Activated CD4-positive, alpha-beta T cell treated with anti-CD3 and anti-CD28 coated beads, Interleukin-2, amount 50 U/mL, for 1 hour (primary cell): Measurements from ENCODE around the gene SVIL.
"Not testable (repeated sequence)": the region's sequence is repeated elsewhere in the genome, so short reads cannot be mapped to it uniquely, and the experiment has no call there.

Experiments
- DNase-seq: peaks from one replicate; pipeline ENCODE4 v3.0.0-alpha.2; 2020

SVIL gene

DNA sequence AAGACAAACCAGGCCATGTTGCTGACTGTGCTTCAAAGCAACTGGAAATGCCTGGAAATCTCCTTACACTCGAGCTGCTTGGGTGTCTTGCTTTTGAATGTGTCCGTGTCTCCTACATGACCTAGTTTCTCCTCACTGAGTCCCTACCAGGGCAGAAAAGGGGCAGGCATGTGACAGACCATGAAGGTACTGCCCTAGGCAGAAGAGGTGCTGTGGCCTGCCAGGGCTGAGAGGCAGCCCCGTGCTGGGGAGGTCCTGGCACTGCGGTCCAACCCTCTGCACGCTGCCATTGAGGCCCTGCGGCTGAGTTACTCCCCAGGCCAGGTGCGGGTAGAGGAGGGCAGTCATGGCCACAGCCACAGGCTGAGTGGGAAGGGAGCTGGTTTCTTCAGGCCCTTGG is 186.6 kb downstream of the SVIL start:
- no peak for DNase-seq

DNA sequence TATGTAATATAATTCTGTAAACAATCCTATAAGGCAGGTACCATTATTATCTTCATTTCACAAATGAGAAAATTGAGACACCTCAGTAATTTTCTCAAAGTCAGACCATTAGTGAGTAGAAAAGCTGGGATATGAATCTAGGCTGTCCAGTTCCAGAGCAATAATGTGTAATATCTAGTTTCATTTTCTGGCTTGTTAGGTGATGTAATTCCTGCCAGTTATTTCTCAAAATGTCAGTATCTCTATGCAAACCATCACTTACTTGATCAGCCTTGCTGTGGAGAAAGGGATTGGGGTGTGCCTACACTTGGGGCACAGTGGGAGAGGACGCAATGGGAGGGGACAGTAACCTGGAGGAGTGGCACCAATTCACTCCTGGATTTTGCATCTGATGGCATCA is 188.4 kb downstream of the SVIL start:
- DNase-seq, result no peak

DNA sequence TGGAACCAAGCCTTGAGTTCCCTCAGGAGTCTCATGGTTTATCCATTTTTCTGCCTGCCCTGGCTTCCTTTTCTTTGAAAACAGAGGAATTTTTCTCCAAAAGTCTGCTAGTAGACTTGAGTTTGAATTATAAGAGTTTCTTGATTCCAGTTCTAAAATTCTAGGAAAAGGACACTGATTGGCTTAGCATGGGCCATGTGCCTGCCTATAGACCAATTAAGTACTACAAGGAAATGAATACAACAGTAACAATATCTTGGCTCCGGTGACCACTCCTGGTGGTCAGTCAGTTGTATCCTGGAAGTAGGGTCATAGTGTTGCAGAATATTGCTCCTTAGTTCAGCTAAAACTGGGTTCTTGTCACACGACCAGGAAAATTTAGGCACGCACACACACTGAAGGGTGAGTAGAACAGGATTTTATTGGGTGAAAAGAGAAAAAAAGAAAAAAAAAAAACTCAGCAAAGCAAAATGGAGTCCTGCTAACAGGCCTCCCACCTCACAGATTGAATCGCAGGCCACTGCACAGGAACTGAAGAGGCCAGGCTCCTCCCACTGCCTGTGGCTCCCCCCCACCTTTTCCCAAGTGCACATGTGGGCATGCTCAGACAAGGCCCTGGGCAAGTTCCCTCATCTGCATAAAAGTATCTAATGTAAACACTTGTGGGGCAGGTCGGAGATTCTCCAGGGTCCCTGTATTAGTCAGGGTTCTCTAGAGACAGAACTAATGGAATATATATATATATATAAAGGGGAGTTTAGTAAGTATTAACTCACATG is 190.8 kb downstream of the SVIL start:
- DNase-seq, result no peak

DNA sequence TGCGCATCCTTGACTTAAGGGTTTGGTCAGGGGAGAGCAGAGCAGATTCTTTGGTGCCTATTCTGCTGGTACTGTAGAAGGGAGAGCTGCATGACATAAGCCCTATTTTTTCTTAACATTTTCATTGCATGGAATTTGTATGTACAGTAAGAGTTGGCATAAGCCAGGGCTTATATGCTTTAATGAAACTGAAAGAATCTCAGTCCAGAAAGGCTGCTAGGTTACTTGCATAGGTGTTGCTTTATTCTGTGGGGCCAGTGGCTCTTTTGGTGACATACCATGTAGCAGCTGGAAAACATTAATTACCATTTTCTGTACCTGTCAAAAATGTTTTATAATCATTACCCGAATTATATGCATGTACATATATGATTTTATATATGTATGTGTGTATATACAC is 193.8 kb downstream of the SVIL start:
- DNase-seq, result no peak

DNA sequence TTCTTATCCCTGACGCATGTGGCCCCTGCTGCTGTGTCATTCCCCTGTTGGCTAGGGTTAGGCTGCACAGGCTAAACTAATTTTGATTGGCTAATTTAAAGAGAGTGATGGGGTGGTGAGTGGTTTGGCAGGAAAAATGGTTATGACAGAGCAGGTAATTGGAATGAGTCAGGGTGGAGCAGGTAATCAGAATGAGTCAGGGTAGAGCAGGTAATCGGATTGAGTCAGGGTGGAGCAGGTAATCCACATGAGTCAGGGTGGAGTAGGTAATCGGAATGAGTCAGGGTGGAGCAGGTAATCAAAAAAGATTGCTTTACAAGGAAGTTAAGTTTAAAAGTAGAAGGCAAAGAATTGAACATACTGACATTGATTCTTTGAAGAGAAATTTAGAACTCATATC is 195.8 kb downstream of the SVIL start:
- DNase-seq, result not testable (repeated sequence)

DNA sequence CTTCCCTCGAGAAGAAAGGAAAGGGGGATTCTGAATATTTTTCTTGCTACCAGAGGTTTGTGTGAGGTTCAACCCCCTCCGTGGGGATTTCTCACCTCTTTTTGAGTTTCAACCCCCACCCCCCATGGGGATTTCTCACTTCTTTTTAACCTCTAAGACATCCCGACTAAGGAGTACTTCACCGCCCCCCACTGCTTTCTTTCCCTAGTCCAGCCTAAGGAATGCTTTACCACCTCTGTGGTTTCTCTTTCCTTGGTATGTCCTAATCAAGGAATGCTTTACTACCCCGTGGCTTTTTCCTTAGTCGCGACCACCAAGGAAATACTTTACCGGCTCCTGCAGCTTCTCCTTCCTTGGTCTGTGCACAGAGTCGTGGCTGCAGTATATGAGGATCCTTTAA is 196.5 kb downstream of the SVIL start:
- DNase-seq, result no peak

DNA sequence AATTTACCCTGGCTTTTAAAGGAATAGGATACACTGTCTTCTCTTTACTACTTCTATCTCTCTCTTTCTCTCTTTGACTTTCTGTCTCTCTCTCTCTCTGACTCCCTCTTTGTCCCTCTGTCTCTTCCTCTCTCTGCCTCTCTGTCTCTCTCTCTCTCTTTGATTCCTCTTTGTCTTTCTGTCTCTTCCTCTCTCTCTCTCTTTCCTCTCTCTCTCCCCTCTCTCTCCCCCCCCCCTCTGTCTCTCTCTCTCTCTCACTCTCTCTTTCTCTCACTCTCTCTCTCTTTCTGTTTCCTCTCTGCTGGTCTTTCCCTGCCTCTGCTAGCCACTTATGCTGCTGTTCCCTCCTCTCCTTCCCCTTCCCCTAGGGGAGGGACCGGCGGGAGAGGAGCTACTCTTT is 196.9 kb downstream of the SVIL start:
- DNase-seq, result no peak

DNA sequence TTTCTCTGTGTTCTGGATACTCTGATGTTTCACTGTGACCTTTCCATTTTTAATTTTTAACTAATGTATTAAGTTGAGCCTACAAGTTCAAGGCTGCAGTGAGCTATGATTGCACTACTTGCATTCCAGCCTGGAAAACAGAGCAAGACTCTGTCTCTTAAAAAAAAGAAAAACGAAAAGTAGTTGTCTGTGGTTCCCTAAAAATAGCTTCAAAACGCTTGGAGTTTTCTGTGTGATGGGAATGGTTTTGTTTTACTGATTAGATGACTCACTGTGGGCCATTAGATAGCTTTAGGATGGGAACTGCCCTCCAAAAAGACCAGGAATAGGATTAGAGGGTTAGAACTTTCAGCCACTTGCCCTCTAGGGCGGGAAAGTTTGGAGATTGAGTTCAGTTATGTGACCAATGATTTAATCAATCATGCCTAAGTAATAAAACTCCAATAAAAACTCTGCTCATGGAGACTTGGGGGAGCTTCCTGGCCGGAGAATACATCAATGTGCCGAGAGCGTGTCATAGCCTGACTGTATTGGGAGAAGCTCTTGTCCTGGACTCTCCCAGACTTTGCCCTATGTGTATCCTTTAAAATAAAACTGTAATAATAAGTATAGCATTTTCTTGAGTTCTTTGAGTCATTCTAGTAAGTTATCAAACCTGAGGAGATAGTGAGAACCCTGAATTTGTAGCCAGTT is 198.8 kb downstream of the SVIL start:
- no peak for DNase-seq

DNA sequence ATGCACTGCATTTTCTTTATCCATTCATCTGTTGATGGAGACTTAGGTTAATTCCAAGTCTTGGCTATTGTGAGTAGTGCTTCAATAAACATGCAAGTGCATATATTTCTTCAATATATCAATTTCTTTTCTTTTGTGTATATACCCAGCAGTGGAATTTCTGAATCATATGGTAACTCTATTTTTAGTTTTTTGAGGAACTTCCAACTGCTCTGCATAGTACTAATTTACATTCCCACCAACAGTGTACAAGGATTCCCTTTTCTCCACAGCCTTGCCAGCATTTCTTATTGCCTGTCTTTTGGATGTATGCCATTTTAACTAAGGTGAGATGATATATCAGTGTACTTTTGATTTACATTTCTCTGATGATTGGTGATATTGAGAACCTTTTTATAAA is 200.7 kb downstream of the SVIL start:
- no peak for DNase-seq

DNA sequence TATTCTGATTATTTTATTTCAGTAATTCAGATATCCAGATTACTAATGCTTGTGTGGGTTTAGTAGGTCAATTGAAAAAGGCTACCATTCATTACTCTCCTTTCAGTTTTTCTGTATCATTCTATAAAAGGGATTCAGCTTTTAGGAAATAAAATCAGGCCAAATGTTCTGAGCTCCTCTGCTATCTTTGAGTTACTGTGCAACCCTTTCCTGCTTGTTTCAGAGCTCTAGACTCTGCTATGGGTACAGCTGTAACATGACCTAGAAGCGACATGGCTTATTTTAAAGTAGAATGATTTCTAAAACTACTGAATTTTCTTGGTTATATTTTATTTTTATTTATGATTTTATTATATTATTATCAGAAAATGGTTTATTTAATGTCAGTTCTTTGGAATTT is 203.1 kb downstream of the SVIL start:
- DNase-seq, result no peak

DNA sequence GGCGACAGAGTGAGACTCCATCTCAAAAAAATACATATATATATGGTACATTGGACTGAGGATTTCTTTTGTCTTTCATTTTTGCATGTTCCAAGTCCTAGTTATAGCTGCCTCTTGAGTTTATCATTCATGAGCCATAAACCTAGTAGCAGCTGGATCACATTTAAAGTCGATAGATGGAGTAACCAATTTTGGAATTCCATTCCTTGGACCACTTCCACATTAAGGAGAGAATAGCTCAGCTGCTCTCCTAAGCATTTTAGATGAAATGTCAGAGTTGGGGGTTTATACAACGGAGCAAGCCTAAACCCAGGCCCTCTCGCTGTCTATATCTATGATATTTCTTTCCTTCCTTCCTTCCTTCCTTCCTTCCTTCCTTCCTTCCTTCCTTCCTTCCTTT is 204.7 kb downstream of the SVIL start:
- no peak for DNase-seq

DNA sequence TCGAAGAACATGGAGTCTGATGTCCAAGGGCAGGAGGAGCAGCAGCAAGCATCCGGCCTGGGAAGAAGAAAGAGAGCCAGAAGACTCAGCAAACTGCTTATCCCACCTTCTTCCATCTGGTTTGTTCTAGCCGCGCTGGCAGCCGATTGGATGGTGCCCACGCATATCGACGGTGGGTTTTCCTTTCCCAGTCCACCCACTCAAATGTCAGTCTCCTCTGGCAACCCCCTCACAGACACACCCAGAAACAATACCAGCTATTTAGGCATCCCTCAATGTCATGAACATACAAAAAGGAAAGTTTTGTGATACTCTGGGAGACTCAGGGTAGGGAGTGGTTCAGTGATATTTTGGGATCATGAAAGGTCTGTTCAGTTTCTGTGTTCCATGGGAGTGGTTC is 206.3 kb downstream of the SVIL start:
- DNase-seq, result no peak

DNA sequence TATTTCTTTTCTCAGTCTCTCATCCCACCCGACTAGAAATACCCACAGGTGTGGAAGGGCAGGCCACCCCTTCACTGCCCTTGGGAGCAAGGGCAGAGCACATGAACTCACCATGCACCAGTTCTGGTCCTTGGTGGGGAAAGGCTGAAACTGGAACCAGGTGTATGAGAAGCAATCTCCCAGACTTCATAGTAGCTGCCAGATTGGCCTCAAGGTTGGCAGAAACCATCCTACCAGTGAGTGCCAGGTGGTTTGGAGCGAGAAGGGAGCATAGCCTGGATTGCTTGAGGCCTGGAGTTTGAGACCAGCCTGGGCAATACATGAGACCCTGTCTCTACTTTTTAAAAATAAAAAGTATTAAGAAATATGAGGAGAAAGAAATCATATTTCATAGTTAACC is 207.1 kb downstream of the SVIL start:
- DNase-seq, result no peak

DNA sequence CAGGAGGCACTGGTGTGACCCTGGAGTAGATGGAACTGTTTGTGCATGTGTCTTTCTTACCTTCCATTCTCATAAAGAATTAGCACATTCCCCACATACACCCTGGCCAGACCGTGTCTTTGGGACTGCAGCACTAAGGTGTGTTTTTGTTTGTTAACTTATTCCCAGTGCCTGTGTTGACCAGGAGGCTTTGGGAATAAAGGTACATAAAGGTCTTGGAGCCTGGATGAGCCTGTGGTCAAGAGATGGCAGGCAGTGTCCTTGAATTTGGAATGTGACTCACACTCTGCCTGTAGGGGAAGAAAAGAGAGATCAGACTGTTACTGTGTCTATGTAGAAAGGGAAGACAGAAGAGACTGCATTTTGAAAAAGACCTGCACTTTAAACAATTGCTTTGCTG is 208.4 kb downstream of the SVIL start:
- DNase-seq, result no peak

DNA sequence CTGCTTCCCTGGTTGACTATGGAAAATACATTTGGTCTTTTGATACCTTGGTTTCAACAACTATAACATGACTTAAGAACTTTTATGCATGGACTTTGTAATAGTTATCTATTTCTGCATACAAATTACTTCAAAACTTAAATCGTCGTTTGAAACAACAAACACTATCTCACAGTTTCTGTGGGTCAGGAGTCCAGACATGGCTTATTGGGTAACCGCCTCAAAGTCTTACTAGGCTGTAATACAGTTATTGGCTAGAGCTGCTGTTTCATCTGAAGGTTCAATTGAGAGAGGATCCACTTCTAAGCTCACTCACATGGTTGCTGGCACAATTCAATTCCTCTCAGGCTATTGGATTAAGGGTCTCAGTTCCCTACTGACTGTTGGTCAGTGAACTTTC is 210.8 kb downstream of the SVIL start:
- no peak for DNase-seq

DNA sequence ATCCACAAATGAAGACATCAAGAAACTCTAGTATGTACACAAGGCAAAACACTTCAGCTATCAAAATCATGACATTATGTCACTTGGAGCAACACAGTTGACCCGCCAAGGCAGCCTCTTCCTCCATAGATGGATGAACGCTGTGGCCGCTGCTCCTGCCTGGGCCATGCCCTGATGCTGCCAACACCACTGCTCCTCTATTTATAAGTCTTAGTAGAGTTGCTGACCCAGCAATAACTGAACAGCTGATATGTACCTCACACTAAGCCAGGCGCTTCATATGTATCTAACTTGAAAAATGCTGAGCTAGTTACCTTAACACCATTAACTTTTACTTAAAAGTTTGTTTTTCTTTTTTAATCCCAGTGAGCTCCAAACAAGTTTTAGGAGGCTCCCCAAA is 214.0 kb downstream of the SVIL start:
- no peak for DNase-seq

DNA sequence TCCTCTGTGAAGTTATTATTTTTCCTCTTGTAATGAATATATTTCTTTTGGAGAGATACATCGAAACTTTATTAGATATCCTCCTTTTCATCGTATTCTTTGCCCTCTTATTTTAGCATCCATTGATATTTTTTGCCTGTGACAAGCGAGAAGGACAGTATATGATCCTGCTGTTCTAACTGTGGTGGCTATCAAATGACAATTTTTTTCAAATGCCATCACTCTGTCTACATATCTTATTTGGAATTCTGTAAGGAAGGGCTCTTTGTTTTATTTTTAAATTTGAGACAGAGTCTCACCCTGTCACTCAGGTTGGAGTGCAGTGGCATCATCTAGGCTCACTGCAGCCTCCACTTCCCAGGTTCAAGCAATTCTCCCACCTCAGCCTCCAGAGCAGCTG is 217.4 kb downstream of the SVIL start:
- DNase-seq, result no peak

DNA sequence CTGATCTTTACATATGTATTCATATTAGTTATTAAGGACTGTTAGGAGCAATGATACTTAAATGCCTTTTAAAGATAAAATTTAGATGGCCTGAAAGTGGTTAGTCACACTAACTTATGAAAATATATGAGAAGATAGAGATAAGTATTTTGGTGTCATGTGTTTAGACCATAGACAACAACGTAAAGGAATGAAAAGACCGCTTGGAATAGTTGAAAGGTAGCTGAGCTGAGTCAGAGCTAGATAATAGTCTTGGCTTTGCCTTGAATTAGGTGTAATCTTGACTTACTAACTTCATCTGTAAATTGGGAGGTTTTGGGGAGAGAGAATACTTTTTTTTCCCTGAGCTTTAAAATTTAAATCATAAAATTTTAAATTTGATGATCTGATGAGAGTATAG is 218.9 kb downstream of the SVIL start:
- DNase-seq, result no peak

DNA sequence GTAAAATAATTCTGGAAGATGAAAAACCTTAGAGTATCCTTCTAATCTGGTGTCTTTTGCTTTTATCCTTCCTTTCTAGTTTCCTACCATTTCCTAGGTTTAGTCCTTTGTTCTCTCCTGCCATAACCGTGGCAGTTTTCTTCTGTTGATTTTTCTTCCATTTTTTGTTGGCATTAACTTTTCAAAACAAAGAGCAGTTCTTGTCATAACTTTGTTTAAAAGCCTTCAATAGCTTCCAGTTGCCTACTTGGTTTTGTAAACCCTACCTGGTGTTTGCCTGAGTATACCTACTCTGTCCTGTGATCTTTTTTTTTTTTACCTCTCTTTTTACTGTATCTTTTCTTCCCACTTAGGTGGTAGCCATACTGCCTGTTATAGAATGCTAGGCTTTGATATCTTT is 220.3 kb downstream of the SVIL start:
- no peak for DNase-seq

DNA sequence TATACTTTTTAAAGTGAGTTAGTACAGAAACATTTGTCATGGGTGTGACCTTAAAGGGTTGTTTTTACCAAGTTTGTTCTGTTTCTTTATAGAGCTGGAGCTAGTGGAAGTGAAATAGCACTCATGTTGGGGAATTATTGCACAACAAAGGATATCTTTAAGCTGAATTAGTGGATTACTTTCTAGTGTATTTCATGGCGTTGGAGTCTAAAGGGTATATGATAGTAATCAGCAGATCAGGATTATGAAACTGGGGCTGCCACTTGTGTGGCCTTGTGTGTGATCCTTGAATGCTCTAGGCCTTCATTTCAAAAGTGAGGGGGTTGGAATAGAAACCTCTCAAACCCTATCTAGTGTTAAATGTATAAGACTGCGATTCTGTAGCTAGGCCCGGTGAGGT is 222.3 kb downstream of the SVIL start:
- no peak for DNase-seq

DNA sequence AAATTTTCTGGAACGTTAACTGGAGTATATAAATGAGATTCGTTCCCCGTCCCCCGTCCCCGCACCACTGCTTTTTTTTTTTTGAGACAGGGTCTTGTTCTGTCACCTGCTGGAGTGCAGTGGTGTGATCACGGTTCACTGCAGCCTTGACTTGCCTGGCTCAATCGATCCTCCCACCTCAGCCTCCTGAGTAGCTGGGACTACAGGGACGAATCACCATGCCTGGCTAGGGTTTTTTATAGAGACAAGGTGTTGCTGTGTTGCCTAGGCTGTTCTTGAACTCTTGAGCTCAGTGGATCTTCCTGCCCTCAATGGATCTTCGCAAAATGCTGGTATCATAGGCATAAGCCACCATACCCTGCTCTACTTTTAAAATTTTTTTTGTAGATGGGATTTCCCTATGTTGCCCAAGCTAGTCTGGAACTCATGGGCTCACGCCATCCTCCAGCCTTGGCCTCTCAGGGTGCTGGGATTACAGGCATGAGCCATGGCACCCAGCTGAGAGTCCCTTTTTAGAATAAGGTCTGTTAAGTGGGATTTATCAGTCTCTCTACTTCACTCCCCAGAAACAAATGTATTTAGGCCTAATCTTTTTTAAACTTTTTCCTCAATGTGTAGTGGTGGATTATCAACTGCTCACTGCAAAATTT is 223.0 kb downstream of the SVIL start:
- no peak for DNase-seq

DNA sequence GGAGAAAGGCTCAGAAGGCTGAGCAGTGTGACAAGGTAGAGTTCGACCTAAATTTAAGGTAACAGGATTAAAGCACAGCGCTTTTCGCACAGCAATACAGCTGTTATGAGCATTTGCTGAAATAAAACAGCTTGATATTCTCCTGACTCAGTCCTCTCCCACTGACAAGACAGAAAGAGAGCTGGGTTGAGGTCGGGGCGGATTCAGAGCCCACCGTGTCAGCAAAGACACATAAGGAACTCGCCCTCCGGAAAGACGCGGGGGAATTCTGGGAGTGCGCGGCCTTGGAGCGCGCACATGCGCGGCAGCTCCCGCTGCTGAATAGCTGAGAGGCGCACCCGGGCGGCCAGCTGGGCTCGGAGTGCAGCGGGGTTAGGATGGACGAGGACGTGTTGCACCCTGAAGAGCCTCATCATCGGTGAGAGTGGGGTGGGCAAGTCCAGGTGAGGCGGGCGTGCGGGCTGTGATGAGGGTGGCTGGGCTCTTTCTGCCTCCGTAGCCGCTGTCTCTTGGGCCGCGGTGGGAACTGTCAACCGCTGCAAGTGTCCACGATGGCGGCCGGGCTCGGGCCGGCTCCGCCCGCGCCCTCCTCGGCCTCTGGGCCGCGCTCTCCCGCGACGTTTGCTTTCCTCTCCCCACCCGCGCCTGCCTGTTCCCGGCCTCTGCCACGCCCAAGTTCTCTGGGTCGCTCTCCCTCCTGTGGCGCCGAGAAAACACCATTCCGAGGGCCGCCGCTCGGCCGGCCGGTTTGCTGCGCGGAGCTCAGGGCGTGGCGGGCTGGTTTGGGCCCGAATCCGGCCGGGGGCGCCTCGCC is 225.3 kb downstream of the SVIL start:
- peak; percentile 14 for DNase-seq

DNA sequence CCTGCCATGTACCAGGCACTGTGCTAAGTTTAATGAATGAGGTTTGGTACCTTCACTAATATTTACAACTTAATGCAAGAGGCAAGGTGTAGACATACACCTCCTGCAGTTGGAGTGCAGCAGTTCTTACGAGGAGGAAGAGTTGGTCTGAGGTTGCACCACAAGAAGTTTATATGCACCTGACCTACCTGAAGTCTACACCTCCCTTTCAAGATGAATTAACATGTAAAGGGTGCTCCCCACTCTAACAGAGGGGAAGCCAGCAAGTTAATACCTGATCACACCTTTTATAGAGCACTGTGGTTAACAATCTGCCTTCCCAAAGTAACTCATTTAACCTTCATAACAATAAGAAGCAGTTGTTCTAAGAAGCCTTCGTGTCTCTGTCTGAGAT is 225.9 kb downstream of the SVIL start:
- DNase-seq, result no peak
